ENCODE measurements around the gene ZDHHC18.

DNA sequence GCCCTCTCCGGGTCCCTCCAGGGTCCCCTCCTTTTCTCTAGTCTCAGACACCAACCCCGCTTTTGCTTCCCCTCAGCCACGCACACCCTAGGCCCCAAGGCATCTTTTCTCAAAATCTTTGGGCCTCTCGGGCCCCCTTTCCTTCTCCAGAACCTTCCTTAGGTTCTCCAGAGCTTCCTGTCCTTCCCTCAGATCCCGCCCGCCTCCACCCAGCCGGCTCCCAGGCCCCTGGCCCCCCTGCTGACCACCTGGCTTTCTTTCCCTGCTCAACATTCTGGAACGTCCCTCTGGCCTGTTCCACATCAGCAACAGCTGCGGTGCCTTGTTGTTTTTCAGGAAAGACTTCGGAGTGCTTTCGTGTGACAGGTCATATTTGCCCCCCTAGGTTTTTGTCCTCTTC lies 1.2 kb downstream of the ZDHHC18 start:
- TF ChIP-seq CTCF (IDR thresholded peaks at IDR 0.05) (no peak), POLR2AphosphoS5 (IDR thresholded peaks at IDR 0.05) (no peak)
